ENCODE data around the gene ZSWIM6. TPM values are rescaled to one million over a fixed set of nuclear protein-coding genes. Genes with fewer than 3 reads are reported as not detected.

Gene ZSWIM6
- total RNA-seq, 4 donors from 2014 or later: 1.9 to 4.0 (median 3.0) TPM

DNA sequence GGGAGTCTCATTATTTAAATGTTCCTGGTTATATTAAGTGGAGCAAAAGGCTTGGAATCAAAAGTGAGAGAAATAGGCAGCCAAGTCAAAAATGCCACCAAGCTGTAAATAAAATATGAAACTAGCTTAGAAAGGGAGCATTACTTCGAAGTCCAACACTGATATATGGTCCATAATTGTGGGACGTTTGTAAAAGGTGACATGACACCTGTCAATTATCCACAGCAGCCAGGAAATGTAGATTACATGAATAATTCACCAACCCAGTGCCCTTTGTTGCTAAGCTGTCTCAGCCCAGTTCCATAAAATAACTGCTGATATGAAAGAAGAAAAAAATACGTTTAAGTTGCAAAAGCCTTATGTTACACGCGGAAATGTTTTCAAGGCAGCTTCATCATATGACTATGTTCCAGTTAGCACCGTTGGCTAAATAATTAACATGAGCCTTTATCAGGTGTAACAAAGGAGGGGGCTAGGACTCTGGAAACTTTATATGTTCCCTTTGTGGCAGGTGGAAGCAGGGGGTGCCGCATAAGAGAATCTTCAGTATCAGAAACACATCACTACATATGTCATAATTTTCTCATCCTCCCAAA lies 39.9 kb upstream of the ZSWIM6 start:
- H3K36me3 ChIP-seq: no peaks in the 10 kb centered on the region

GRCh38 chr5:61293071-61293470 lies 39.0 kb upstream of the ZSWIM6 start:
- H3K27ac ChIP-seq: no peak overlapping the region
- TF ChIP-seq, protein P1, sequence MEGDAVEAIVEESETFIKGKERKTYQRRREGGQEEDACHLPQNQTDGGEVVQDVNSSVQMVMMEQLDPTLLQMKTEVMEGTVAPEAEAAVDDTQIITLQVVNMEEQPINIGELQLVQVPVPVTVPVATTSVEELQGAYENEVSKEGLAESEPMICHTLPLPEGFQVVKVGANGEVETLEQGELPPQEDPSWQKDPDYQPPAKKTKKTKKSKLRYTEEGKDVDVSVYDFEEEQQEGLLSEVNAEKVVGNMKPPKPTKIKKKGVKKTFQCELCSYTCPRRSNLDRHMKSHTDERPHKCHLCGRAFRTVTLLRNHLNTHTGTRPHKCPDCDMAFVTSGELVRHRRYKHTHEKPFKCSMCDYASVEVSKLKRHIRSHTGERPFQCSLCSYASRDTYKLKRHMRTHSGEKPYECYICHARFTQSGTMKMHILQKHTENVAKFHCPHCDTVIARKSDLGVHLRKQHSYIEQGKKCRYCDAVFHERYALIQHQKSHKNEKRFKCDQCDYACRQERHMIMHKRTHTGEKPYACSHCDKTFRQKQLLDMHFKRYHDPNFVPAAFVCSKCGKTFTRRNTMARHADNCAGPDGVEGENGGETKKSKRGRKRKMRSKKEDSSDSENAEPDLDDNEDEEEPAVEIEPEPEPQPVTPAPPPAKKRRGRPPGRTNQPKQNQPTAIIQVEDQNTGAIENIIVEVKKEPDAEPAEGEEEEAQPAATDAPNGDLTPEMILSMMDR (IDR thresholded peaks at IDR 0.05 in 4 of 5, conservative IDR thresholded peaks at IDR 0.05 in 1 of 5): no peak
- no peak for TF ChIP-seq POLR2A (IDR thresholded peaks at IDR 0.05)
- no peak overlapping the region for H3K4me3 ChIP-seq
- no peaks in the 10 kb centered on the region for H3K36me3 ChIP-seq
- intact Hi-C loops (cut with DNase I; ENCODE audit: low total_unique reads): no loop called here
- ATAC-seq (peak in 1 of 2 donors; percentile 30), DNase-seq (no peak)
- H3K4me1 ChIP-seq: peaks cover 3% of the 10 kb centered on the region in 2 donors
- H3K27me3 ChIP-seq: no peaks in the 10 kb centered on the region
- in situ Hi-C loops (cut with MboI; ENCODE audit: low sequenced_read_pairs in 4 of 4): no loop called here
- H3K9me3 ChIP-seq: no peaks in the 10 kb centered on the region

More for the DNA sequence above, 39.9 kb upstream of the ZSWIM6 start:
- intact Hi-C loops (cut with DNase I; ENCODE audit: low total_unique reads) (no loop called here), in situ Hi-C loops (cut with MboI; ENCODE audit: low sequenced_read_pairs in 4 of 4) (no loop called here)
- ATAC-seq (no peak), DNase-seq (no peak)
- TF ChIP-seq, protein P1 (IDR thresholded peaks at IDR 0.05 in 4 of 5, conservative IDR thresholded peaks at IDR 0.05 in 1 of 5): no peak
- H3K27me3 ChIP-seq: no peaks in the 10 kb centered on the region
- H3K27ac ChIP-seq: no peak overlapping the region
- peaks cover 3% of the 10 kb centered on the region in 2 donors for H3K4me1 ChIP-seq
- H3K4me3 ChIP-seq: no peak overlapping the region
- H3K9me3 ChIP-seq: no peaks in the 10 kb centered on the region

GRCh38 chr5:61293873-61294272 lies 38.2 kb upstream of the ZSWIM6 start:
- in situ Hi-C loops (cut with MboI; ENCODE audit: low sequenced_read_pairs in 4 of 4): no loop called here
- Histone ChIP-seq H3K4me3 (no peak overlapping the region), H3K27me3 (no peaks in the 10 kb centered on the region), H3K36me3 (no peaks in the 10 kb centered on the region), H3K27ac (no peak overlapping the region), H3K9me3 (no peaks in the 10 kb centered on the region), H3K4me1 (peaks cover 3 to 7% of the 10 kb centered on the region in 2 donors)
- no peak for ATAC-seq
- no peak for DNase-seq
- intact Hi-C loops (cut with DNase I; ENCODE audit: low total_unique reads): no loop called here
- TF ChIP-seq, protein P1 (IDR thresholded peaks at IDR 0.05 in 4 of 5, conservative IDR thresholded peaks at IDR 0.05 in 1 of 5): no peak
- no peak for TF ChIP-seq POLR2A (IDR thresholded peaks at IDR 0.05)

DNA sequence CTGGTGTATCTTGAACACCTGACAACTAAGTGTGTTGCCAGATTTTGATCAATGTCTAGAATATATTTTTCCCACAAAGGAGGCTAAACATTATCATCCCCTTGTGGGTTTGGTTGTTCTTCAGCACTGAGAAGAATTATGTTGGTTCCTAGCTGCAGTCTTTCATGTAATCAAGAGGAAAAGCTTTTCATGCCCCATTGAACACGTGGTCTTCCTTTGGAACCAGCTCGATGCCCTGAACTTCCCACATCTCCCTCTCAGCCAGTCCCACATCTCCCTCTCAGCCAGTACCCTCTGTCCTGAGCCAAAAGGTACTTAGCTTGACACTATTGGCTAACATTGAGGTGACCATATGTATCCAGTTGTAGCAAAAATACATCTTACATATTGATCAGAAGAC lies 36.7 kb upstream of the ZSWIM6 start:
- in situ Hi-C loops (cut with MboI; ENCODE audit: low sequenced_read_pairs in 4 of 4): no loop called here
- intact Hi-C loops (cut with DNase I; ENCODE audit: low total_unique reads): no loop called here

More for the DNA sequence above, 36.7 kb upstream of the ZSWIM6 start:
- Histone ChIP-seq H3K9me3 (no peaks in the 10 kb centered on the region), H3K4me1 (peaks cover 12 to 13% of the 10 kb centered on the region in 2 donors), H3K27me3 (no peaks in the 10 kb centered on the region), H3K27ac (no peak overlapping the region), H3K4me3 (no peak overlapping the region), H3K36me3 (no peaks in the 10 kb centered on the region)
- DNase-seq: no peak
- TF ChIP-seq, protein P1 (IDR thresholded peaks at IDR 0.05 in 4 of 5, conservative IDR thresholded peaks at IDR 0.05 in 1 of 5): no peak
- no peak for TF ChIP-seq POLR2A (IDR thresholded peaks at IDR 0.05)
- ATAC-seq: no peak
